ENCODE results near the gene TH. TPM values are rescaled to one million over a fixed set of nuclear protein-coding genes. Genes with fewer than 3 reads are reported as not detected.

Gene TH
- total RNA-seq, 2 experiments from 2014 or later = not detected

GRCh38 chr11:2185324-2186085 is 13.9 kb upstream of the TH start:
- CTCF ChIA-PET (ENCODE audit: unreplicated experiment) = no interaction called here
- no peak for DNase-seq (ENCODE audit: low spot score)
- intact Hi-C loops (cut with micrococcal nuclease; ENCODE audit: unreplicated experiment) = no loop called here
- Histone ChIP-seq H3K4me3 (ENCODE audit: low read depth, low read length, poor library complexity, severe bottlenecking) (no peak overlapping the region), H3K36me3 (ENCODE audit: insufficient read depth, low read length) (no peaks in the 10 kb centered on the region), H3K79me2 (ENCODE audit: insufficient read depth, low read depth, low read length) (no peaks in the 10 kb centered on the region), H3K4me2 (ENCODE audit: low read length) (no peak overlapping the region), H3K9me2 (ENCODE audit: insufficient read depth, low read length) (no peaks in the 10 kb centered on the region), H2AFZ (ENCODE audit: low read length) (no peak overlapping the region), H3K4me1 (ENCODE audit: insufficient read depth, low read length, poor library complexity, severe bottlenecking) (no peaks in the 10 kb centered on the region), H4K20me1 (ENCODE audit: insufficient read depth, low read length) (no peaks in the 10 kb centered on the region), H3K27ac (ENCODE audit: low read depth, low read length, poor library complexity, severe bottlenecking) (no peak overlapping the region), H3K9me3 (ENCODE audit: low read length) (no peaks in the 10 kb centered on the region)
- POLR2A ChIA-PET = no interaction called here
- TF ChIP-seq, protein P1, sequence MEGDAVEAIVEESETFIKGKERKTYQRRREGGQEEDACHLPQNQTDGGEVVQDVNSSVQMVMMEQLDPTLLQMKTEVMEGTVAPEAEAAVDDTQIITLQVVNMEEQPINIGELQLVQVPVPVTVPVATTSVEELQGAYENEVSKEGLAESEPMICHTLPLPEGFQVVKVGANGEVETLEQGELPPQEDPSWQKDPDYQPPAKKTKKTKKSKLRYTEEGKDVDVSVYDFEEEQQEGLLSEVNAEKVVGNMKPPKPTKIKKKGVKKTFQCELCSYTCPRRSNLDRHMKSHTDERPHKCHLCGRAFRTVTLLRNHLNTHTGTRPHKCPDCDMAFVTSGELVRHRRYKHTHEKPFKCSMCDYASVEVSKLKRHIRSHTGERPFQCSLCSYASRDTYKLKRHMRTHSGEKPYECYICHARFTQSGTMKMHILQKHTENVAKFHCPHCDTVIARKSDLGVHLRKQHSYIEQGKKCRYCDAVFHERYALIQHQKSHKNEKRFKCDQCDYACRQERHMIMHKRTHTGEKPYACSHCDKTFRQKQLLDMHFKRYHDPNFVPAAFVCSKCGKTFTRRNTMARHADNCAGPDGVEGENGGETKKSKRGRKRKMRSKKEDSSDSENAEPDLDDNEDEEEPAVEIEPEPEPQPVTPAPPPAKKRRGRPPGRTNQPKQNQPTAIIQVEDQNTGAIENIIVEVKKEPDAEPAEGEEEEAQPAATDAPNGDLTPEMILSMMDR (conservative IDR thresholded peaks at IDR 0.05; ENCODE audit: low read length) = no peak
- no peak for TF ChIP-seq EZH2phosphoT487 (IDR thresholded peaks at IDR 0.05; ENCODE audit: borderline replicate concordance, low read depth, low read length)
- no TSS peak for BruUV-seq (replicated peaks)

- H3K27ac ChIP-seq (ENCODE audit: low read depth, low read length, poor library complexity, severe bottlenecking) = no peak overlapping the region
- no peaks in the 10 kb centered on the region for H3K9me3 ChIP-seq (ENCODE audit: low read length)
- no peak overlapping the region for H3K4me2 ChIP-seq (ENCODE audit: low read length)
- POLR2A ChIA-PET = interaction anchor here (0.7 kb wide), 1 partner anchor 130 kb away, joined by 5 read pairs; no protein-coding TSS in a partner anchor
- no peak for DNase-seq (ENCODE audit: low spot score)
- CTCF ChIA-PET (ENCODE audit: unreplicated experiment) = interaction anchor here (0.8 kb wide), 1 partner anchor 238 kb away, joined by 5 read pairs; no protein-coding TSS in a partner anchor
- TF ChIP-seq EZH2phosphoT487 (IDR thresholded peaks at IDR 0.05; ENCODE audit: borderline replicate concordance, low read depth, low read length) = no peak
- TF ChIP-seq, protein P1 (conservative IDR thresholded peaks at IDR 0.05; ENCODE audit: low read length) = no peak
- H4K20me1 ChIP-seq (ENCODE audit: insufficient read depth, low read length) = no peaks in the 10 kb centered on the region
- no peaks in the 10 kb centered on the region for H3K9me2 ChIP-seq (ENCODE audit: insufficient read depth, low read length)
- H3K79me2 ChIP-seq (ENCODE audit: insufficient read depth, low read depth, low read length) = no peaks in the 10 kb centered on the region
- no peaks in the 10 kb centered on the region for H3K36me3 ChIP-seq (ENCODE audit: insufficient read depth, low read length)
- H3K4me3 ChIP-seq (ENCODE audit: low read depth, low read length, poor library complexity, severe bottlenecking) = no peak overlapping the region
- intact Hi-C loops (cut with micrococcal nuclease; ENCODE audit: unreplicated experiment) = no loop called here
- BruUV-seq (replicated peaks) = no TSS peak
- H3K4me1 ChIP-seq (ENCODE audit: insufficient read depth, low read length, poor library complexity, severe bottlenecking) = no peaks in the 10 kb centered on the region
- H2AFZ ChIP-seq (ENCODE audit: low read length) = no peak overlapping the region
Measured at GRCh38 chr11:2182692-2183474, 11.3 kb upstream of the TH start.

Data from OCI-LY7 (cell line).